Motor neuron (in vitro differentiated cells): ENCODE measurements around the gene ZNF420. TPM values are rescaled to one million over a fixed set of nuclear protein-coding genes. Genes with fewer than 3 reads are reported as not detected.
A peak's percentile ranks its signal among the peaks of the same experiment; 100 is the strongest.

ENCODE experiments used
- ATAC-seq, 8 experiments: fragments of 200-7000 bp; cut with Tn5 transposase; replicated peaks in 6 of 8; 2 replicates each; pipeline ENCODE4 v1.8.0; 2021; ENCODE audit warnings: mild to moderate bottlenecking in 8 of 8, moderate library complexity in 8 of 8
- H3K27ac ChIP-seq, 2 donors: fragments of 250-450 bp; sonication (Bioruptor Pico); 2 replicates each; pipeline ENCODE4 v1.9.0; 2021; ENCODE audit warnings: antibody characterized with exemption in 2 of 2, mild to moderate bottlenecking in 2 of 2, moderate library complexity in 1 of 2
- H3K4me1 ChIP-seq, 2 donors: fragments of 250-450 bp; sonication (Bioruptor Pico); replicated peaks in 1 of 2; 2 replicates each; pipeline ENCODE4 v1.6.1; 2021; ENCODE audit warnings: antibody characterized with exemption in 2 of 2, mild to moderate bottlenecking in 2 of 2, moderate library complexity in 1 of 2
- H3K4me3 ChIP-seq, 5 donors: fragments of 250-450 bp; sonication (Bioruptor Pico); 2 replicates each; pipeline ENCODE4 v1.9.0; 2021; ENCODE audit warnings: antibody characterized with exemption in 5 of 5, mild to moderate bottlenecking in 5 of 5, moderate library complexity in 4 of 5
- WGBS, 10 experiments: fragments of 450-650 bp; shearing (Covaris generic); methylation state at CpG; one replicate each; pipeline ENCODE4 v1.0.0; 2022; 5-methylcytosine and 5-hydroxymethylcytosine counted together
- in situ Hi-C, 9 experiments: fragments of 400-800 bp; cut with MboI; loops; one replicate each; pipeline ENCODE4 v1.15.0; 2021; ENCODE audit warnings: low sequenced_read_pairs in 9 of 9, low pct_unique_long_range_greater_than_20kb in 2 of 9; ENCODE audit not compliant: unreplicated experiment in 9 of 9
- total RNA-seq, 8 experiments: library from RNA; unstranded; fragments of 300-600 nt; gene quantifications; 2 replicates each; pipeline versions ENCODE4 v1.2.3 to v1.2.4, GENCODE V29; 2022

Gene ZNF420
- total RNA-seq, 8 experiments from 2014 or later = 4.0 to 21.0 (median 17.5) TPM

- WGBS, 10 experiments = 0 to 79% (median 8%) methylated on average over 1 to 26 of the region's 30 CpGs; no CpG with 5 or more reads in 1 of the 10 experiments
- Histone ChIP-seq H3K4me1 (no peaks in the 10 kb centered on the region), H3K4me3 (peak within 1 kb of the TSS; percentile 41 to 55 (median 53)), H3K27ac (peak within 1 kb of the TSS in 1 of 2 donors; percentile 49)
- in situ Hi-C loops = no loop called here
- peak; percentile 80 to 100 (median 100) for ATAC-seq
Observed at GRCh38 chr19:37172368-37173366, 94.4 kb downstream of the ZNF420 start, which contains the start of gene ZNF585A. TSS of gene ZNF585A (minus strand) at chr19:37172695. CDS start at chr19:37169910, 2,785 bp downstream.

Other genes with a start within 250 kb of the ZNF420 start
- 10 to 100 TPM in 1 of 8 experiments, 1 to 10 TPM in 6, under 1 TPM in 1; 0.54 to 11.1 (median 6.5) TPM for gene ZNF790, start 240.0 kb upstream of the ZNF420 start, total RNA-seq
- 1 to 10 TPM in 6 of 8 experiments, under 1 TPM in 2; 0.56 to 9.6 (median 5.6) TPM for gene ZNF345, start 227.6 kb upstream of the ZNF420 start, total RNA-seq
- 1 to 10 TPM in 5 of 8 experiments, under 1 TPM in 3; 0.40 to 4.7 (median 1.2) TPM for gene ZNF829, start 162.1 kb upstream of the ZNF420 start, total RNA-seq
- gene ZNF568, start 162.1 kb upstream of the ZNF420 start, total RNA-seq = 10 to 100 TPM in 2 of 8 experiments, 1 to 10 TPM in 5, under 1 TPM in 1; 0.72 to 20.4 (median 6.9) TPM
- gene ZNF585A, start 94.3 kb downstream of the ZNF420 start, total RNA-seq = 10 to 100 TPM in 3 of 8 experiments, 1 to 10 TPM in 5; 1.1 to 13.9 (median 4.3) TPM
- gene ZNF585B, start 132.1 kb downstream of the ZNF420 start, total RNA-seq = 10 to 100 TPM in 3 of 8 experiments, 1 to 10 TPM in 5; 1.2 to 19.6 (median 5.7) TPM
- gene ZNF383, start 139.8 kb downstream of the ZNF420 start, total RNA-seq = 1 to 10 TPM; 5.0 to 7.1 (median 5.2) TPM